CD4-positive, CD25-positive, alpha-beta regulatory T cell (primary cell): ENCODE measurements around the gene NCAN. TPM values are rescaled to one million over a fixed set of nuclear protein-coding genes. Genes with fewer than 3 reads are reported as not detected.

Source experiments
- ATAC-seq, 2 donors: fragments of 150-1000 bp; cut with Tn5 transposase; one replicate each; pipeline ENCODE4 v1.10.0; 2021; ENCODE audit warnings: low read depth in 2 of 2, moderate number of reproducible peaks in 2 of 2, moderate library complexity in 1 of 2
- DNase-seq, 3 donors: peaks; one replicate each; pipeline versions ENCODE4 v3.0.0 to v3.0.0-alpha.2; 2012 to 2022; ENCODE audit warnings: mixed read lengths in 1 of 3
- H3K27ac ChIP-seq: one replicate; pipeline ENCODE4 v1.7.0; 2013; ENCODE audit warnings: mild to moderate bottlenecking, low read length; ENCODE audit not compliant: insufficient read depth, poor library complexity, severe bottlenecking
- H3K27me3 ChIP-seq: one replicate; pipeline ENCODE4 v1.7.0; 2013; ENCODE audit warnings: low read length; ENCODE audit not compliant: control insufficient read depth, insufficient read depth
- H3K36me3 ChIP-seq: one replicate; pipeline ENCODE4 v1.7.0; 2013; ENCODE audit warnings: mild to moderate bottlenecking, low read length, moderate library complexity; ENCODE audit not compliant: control insufficient read depth, insufficient read depth
- H3K4me1 ChIP-seq: 2 replicates; pipeline ENCODE4 v1.7.0; 2013; ENCODE audit warnings: mild to moderate bottlenecking, low read length; ENCODE audit not compliant: insufficient read depth, control insufficient read depth, poor library complexity, severe bottlenecking
- H3K4me3 ChIP-seq: one replicate; pipeline ENCODE4 v1.7.0; 2013; ENCODE audit warnings: low read depth, mild to moderate bottlenecking, low read length, moderate library complexity
- H3K9me3 ChIP-seq, 2 experiments: 1 replicate in 1 of 2; 2 replicates in 1 of 2; pipeline ENCODE4 v1.7.0; 2013; ENCODE audit warnings: low read length in 2 of 2, mild to moderate bottlenecking in 1 of 2, moderate library complexity in 1 of 2; ENCODE audit not compliant: control insufficient read depth in 2 of 2
- H3K27ac Mint-ChIP-seq, 3 donors: one replicate each; pipeline ENCODE4 v1.8.0; 2020 to 2022; ENCODE audit warnings: mild to moderate bottlenecking in 3 of 3, mixed read lengths in 3 of 3, moderate library complexity in 2 of 3
- H3K27me3 Mint-ChIP-seq: one replicate; pipeline ENCODE4 v1.8.0; 2022; ENCODE audit warnings: mild to moderate bottlenecking, mixed read lengths
- H3K36me3 Mint-ChIP-seq: one replicate; pipeline ENCODE4 v1.8.0; 2020; ENCODE audit warnings: mixed read lengths
- H3K4me1 Mint-ChIP-seq, 4 donors: one replicate each; pipeline ENCODE4 v1.8.0; 2020 to 2022; ENCODE audit warnings: mixed read lengths in 4 of 4, mild to moderate bottlenecking in 1 of 4
- H3K4me3 Mint-ChIP-seq, 4 donors: one replicate each; pipeline ENCODE4 v1.8.0; 2020 to 2022; ENCODE audit warnings: mild to moderate bottlenecking in 4 of 4, mixed read lengths in 4 of 4, moderate library complexity in 3 of 4
- H3K9me3 Mint-ChIP-seq, 7 donors: one replicate each; pipeline ENCODE4 v1.8.0; 2020 to 2022; ENCODE audit warnings: mixed read lengths in 7 of 7, mild to moderate bottlenecking in 3 of 7, moderate library complexity in 2 of 7
- polyA plus RNA-seq, 4 donors: library from polyadenylated mRNA; unstranded; fragments of 300-500 nt; fragmentation: Illumina TruSeq; gene quantifications; one replicate each; pipeline ENCODE4 v1.2.3, GENCODE V29; 2021
- total RNA-seq: library from RNA; stranded (reverse); gene quantifications from one replicate; pipeline ENCODE4 v1.2.3, GENCODE V29; 2022

Gene NCAN
- total and polyA plus RNA-seq, 5 donors from 2014 or later = not detected

- no peak overlapping the region for H3K27ac ChIP-seq
- H3K27ac Mint-ChIP-seq = peak overlapping the region in 2 of 3 donors; percentile 81 to 88
- H3K27me3 ChIP-seq = peaks cover 7% of the 10 kb centered on the region
Observed at GRCh38 chr19:19207637-19208572, 3.9 kb upstream of the NCAN start.

GRCh38 chr19:19209372-19209771 lies 2.4 kb upstream of the NCAN start:
- Histone ChIP-seq H3K27ac (no peak overlapping the region), H3K27me3 (peaks cover 12% of the 10 kb centered on the region), H3K36me3 (no peaks in the 10 kb centered on the region), H3K4me1 (peaks cover 18% of the 10 kb centered on the region), H3K9me3 (no peaks in the 10 kb centered on the region), H3K4me3 (no peak overlapping the region)
- Mint-ChIP-seq H3K36me3 (no peaks in the 10 kb centered on the region), H3K9me3 (peaks cover 0 to 3% (median 0%) of the 10 kb centered on the region in 7 donors), H3K4me3 (no peak overlapping the region), H3K27me3 (peaks cover 32% of the 10 kb centered on the region), H3K27ac (no peak overlapping the region), H3K4me1 (peaks cover 0 to 28% (median 11%) of the 10 kb centered on the region in 4 donors)
- DNase-seq (no peak), ATAC-seq (no peak)

More at GRCh38 chr19:19207637-19208572, 3.9 kb upstream of the NCAN start:
- no peaks in the 10 kb centered on the region for H3K36me3 ChIP-seq
- H3K9me3 ChIP-seq = no peaks in the 10 kb centered on the region
- ATAC-seq = no peak
- DNase-seq = peak in 1 of 3 donors; percentile 57
- no peaks in the 10 kb centered on the region for H3K36me3 Mint-ChIP-seq
- H3K4me1 Mint-ChIP-seq = peaks cover 0 to 36% (median 15%) of the 10 kb centered on the region in 4 donors
- H3K9me3 Mint-ChIP-seq = peaks cover 0 to 1% (median 0%) of the 10 kb centered on the region in 7 donors
- H3K4me3 ChIP-seq = no peak overlapping the region
- H3K4me3 Mint-ChIP-seq = peak overlapping the region in 3 of 4 donors; percentile 63 to 74 (median 66)
- peaks cover 27% of the 10 kb centered on the region for H3K27me3 Mint-ChIP-seq
- peaks cover 25% of the 10 kb centered on the region for H3K4me1 ChIP-seq

GRCh38 chr19:19212916-19213315 lies 1.2 kb downstream of the NCAN start:
- no peaks in the 10 kb centered on the region for H3K36me3 Mint-ChIP-seq
- H3K4me3 ChIP-seq = no peak overlapping the region
- ATAC-seq = no peak
- peaks cover 37% of the 10 kb centered on the region for H3K27me3 Mint-ChIP-seq
- DNase-seq = no peak
- no peaks in the 10 kb centered on the region for H3K9me3 ChIP-seq
- H3K27ac Mint-ChIP-seq = no peak overlapping the region
- H3K4me1 ChIP-seq = peaks cover 2% of the 10 kb centered on the region
- peaks cover 15% of the 10 kb centered on the region for H3K27me3 ChIP-seq
- H3K27ac ChIP-seq = no peak overlapping the region
- peaks cover 0 to 3% (median 0%) of the 10 kb centered on the region in 7 donors for H3K9me3 Mint-ChIP-seq
- H3K4me1 Mint-ChIP-seq = peaks cover 0 to 8% (median 2%) of the 10 kb centered on the region in 4 donors
- no peak overlapping the region for H3K4me3 Mint-ChIP-seq
- H3K36me3 ChIP-seq = no peaks in the 10 kb centered on the region

- Mint-ChIP-seq H3K27me3 (peaks cover 38% of the 10 kb centered on the region), H3K4me1 (peaks cover 0 to 7% (median 2%) of the 10 kb centered on the region in 4 donors), H3K9me3 (peaks cover 0 to 3% (median 0%) of the 10 kb centered on the region in 7 donors), H3K27ac (no peak overlapping the region), H3K36me3 (no peaks in the 10 kb centered on the region), H3K4me3 (no peak overlapping the region)
- H3K27ac ChIP-seq = no peak overlapping the region
- H3K27me3 ChIP-seq = peaks cover 15% of the 10 kb centered on the region
- H3K4me1 ChIP-seq = no peaks in the 10 kb centered on the region
- ATAC-seq = no peak
- H3K36me3 ChIP-seq = no peaks in the 10 kb centered on the region
- no peak overlapping the region for H3K4me3 ChIP-seq
- no peaks in the 10 kb centered on the region for H3K9me3 ChIP-seq
- DNase-seq = no peak
Observed at GRCh38 chr19:19213426-19214158, 1.8 kb downstream of the NCAN start.

- Histone ChIP-seq H3K4me1 (no peaks in the 10 kb centered on the region), H3K4me3 (no peak overlapping the region), H3K27me3 (peaks cover 15% of the 10 kb centered on the region), H3K36me3 (no peaks in the 10 kb centered on the region), H3K9me3 (no peaks in the 10 kb centered on the region), H3K27ac (no peak overlapping the region)
- peak overlapping the region in 1 of 3 donors; percentile 2 for H3K27ac Mint-ChIP-seq
- no peaks in the 10 kb centered on the region for H3K36me3 Mint-ChIP-seq
- peaks cover 38% of the 10 kb centered on the region for H3K27me3 Mint-ChIP-seq
- H3K9me3 Mint-ChIP-seq = peaks cover 0 to 3% (median 0%) of the 10 kb centered on the region in 7 donors
- peaks cover 0 to 5% (median 2%) of the 10 kb centered on the region in 4 donors for H3K4me1 Mint-ChIP-seq
- DNase-seq (no peak), ATAC-seq (no peak)
- H3K4me3 Mint-ChIP-seq = no peak overlapping the region
Observed at GRCh38 chr19:19214159-19214490, 2.4 kb downstream of the NCAN start.

- Mint-ChIP-seq H3K27me3 (peaks cover 38% of the 10 kb centered on the region), H3K4me3 (no peak overlapping the region), H3K9me3 (peaks cover 0 to 3% (median 0%) of the 10 kb centered on the region in 7 donors), H3K27ac (no peak overlapping the region), H3K4me1 (peaks cover 0 to 4% (median 2%) of the 10 kb centered on the region in 4 donors), H3K36me3 (no peaks in the 10 kb centered on the region)
- no peaks in the 10 kb centered on the region for H3K4me1 ChIP-seq
- no peaks in the 10 kb centered on the region for H3K36me3 ChIP-seq
- peaks cover 15% of the 10 kb centered on the region for H3K27me3 ChIP-seq
- no peak for DNase-seq
- H3K27ac ChIP-seq = no peak overlapping the region
- H3K4me3 ChIP-seq = no peak overlapping the region
- no peak for ATAC-seq
- H3K9me3 ChIP-seq = no peaks in the 10 kb centered on the region
Observed at GRCh38 chr19:19214892-19215291, 3.1 kb downstream of the NCAN start.

- Histone ChIP-seq H3K27ac (no peak overlapping the region), H3K36me3 (no peaks in the 10 kb centered on the region), H3K4me1 (no peaks in the 10 kb centered on the region), H3K27me3 (peaks cover 15% of the 10 kb centered on the region), H3K4me3 (no peak overlapping the region), H3K9me3 (no peaks in the 10 kb centered on the region)
- peaks cover 34% of the 10 kb centered on the region for H3K27me3 Mint-ChIP-seq
- H3K4me3 Mint-ChIP-seq = no peak overlapping the region
- H3K9me3 Mint-ChIP-seq = peaks cover 0 to 3% (median 0%) of the 10 kb centered on the region in 7 donors
- DNase-seq = no peak
- H3K4me1 Mint-ChIP-seq = peaks cover 0 to 3% (median 0%) of the 10 kb centered on the region in 4 donors
- no peak overlapping the region for H3K27ac Mint-ChIP-seq
- no peak for ATAC-seq
- no peaks in the 10 kb centered on the region for H3K36me3 Mint-ChIP-seq
Observed at GRCh38 chr19:19215792-19216191, 4.0 kb downstream of the NCAN start.
